K562 (cell line): ENCODE data around the gene HSD17B1. TPM values are rescaled to one million over a fixed set of nuclear protein-coding genes. Genes with fewer than 3 reads are reported as not detected.
A peak's percentile ranks its signal among the peaks of the same experiment; 100 is the strongest.

Source experiments
- ATAC-seq: fragments of 200-7000 bp; cut with Tn5 transposase; 3 replicates; pipeline ENCODE4 v1.9.1; 2020; ENCODE audit warnings: moderate library complexity
- BruUV-seq: library from RNA; stranded (reverse); fragments of 400-500 nt; replicated peaks from 2 replicates; lab custom pipeline; 2021; lab: Mats Ljungman, UMichigan
- CTCF ChIA-PET: fragments of 300-600 bp; formaldehyde crosslinking; extraction: SDS; loops from one replicate; lab custom pipeline; 2021; ENCODE audit warnings: low intra/inter-chr PET ratio; lab: Yijun Ruan, JAX
- POLR2A ChIA-PET: fragments of 300-600, 350-650 bp; sonication (Branson Sonifier 250); formaldehyde crosslinking; extraction: SDS; loops from one replicate; lab custom pipeline; 2021; ENCODE audit warnings: antibody characterized with exemption, inconsistent platforms; lab: Yijun Ruan, JAX
- DNase-seq, 4 experiments: peaks; one replicate each; pipeline versions ENCODE4 v3.0.0 to v3.0.0-alpha.2; 2011 to 2018; ENCODE audit warnings: low spot score in 3 of 4, mixed read lengths in 3 of 4; ENCODE audit errors: extremely low read depth in 1 of 4
- FAIRE-seq: peaks from 2 replicates; lab custom pipeline; 2011; peaks lifted over from hg19 to GRCh38; lab: Jason Lieb, UNC
- H2AFZ ChIP-seq: 2 replicates; pipeline ENCODE4 v1.6.0; 2011; ENCODE audit warnings: low read depth, low read length, control low read depth, inconsistent platforms
- H3K27ac ChIP-seq: fragments of 200-600 bp; 3 replicates; pipeline ENCODE4 v1.8.0; 2011; ENCODE audit warnings: low read depth, mild to moderate bottlenecking, control low read depth, inconsistent platforms, low read length, moderate library complexity, mixed read lengths; ENCODE audit errors: extremely low read depth
- H3K27me3 ChIP-seq, 2 experiments: fragments of 300-600 bp in 1 of 2; 2 replicates in 1 of 2; 3 replicates in 1 of 2; pipeline versions ENCODE4 v1.6.0 to v1.8.0; 2011; ENCODE audit warnings: inconsistent platforms in 2 of 2, low read length in 2 of 2, mild to moderate bottlenecking in 1 of 2, mixed read lengths in 1 of 2, moderate library complexity in 1 of 2; ENCODE audit not compliant: control insufficient read depth in 2 of 2, insufficient read depth in 2 of 2
- H3K36me3 ChIP-seq: fragments of 300-600 bp; 3 replicates; pipeline ENCODE4 v1.8.0; 2011; ENCODE audit warnings: mild to moderate bottlenecking, low read length, inconsistent platforms; ENCODE audit not compliant: control insufficient read depth, insufficient read depth
- H3K4me1 ChIP-seq, 2 experiments: fragments of 200-600 bp in 1 of 2; replicated peaks in 1 of 2; 2 replicates in 1 of 2; 3 replicates in 1 of 2; pipeline versions ENCODE4 v1.5.1 to v1.8.0; 2011; ENCODE audit warnings: inconsistent platforms in 2 of 2, low read length in 2 of 2, mild to moderate bottlenecking in 1 of 2, mixed read lengths in 1 of 2, moderate library complexity in 1 of 2; ENCODE audit not compliant: control insufficient read depth in 2 of 2, insufficient read depth in 2 of 2
- H3K4me2 ChIP-seq: 2 replicates; pipeline ENCODE4 v1.6.1; 2011; ENCODE audit warnings: low read length, control low read depth, inconsistent platforms, mixed read lengths; ENCODE audit not compliant: insufficient read depth
- H3K4me3 ChIP-seq: fragments of 200-600 bp; sonication (generic), shearing (Covaris generic); 2 replicates; pipeline ENCODE4 v1.5.1; 2016; ENCODE audit warnings: control low read depth, inconsistent platforms
- H3K79me2 ChIP-seq: fragments of 200-600 bp; 3 replicates; pipeline ENCODE4 v1.8.0; 2011; ENCODE audit warnings: low read length, inconsistent platforms; ENCODE audit not compliant: control insufficient read depth, insufficient read depth
- H3K9ac ChIP-seq, 2 experiments: 2 replicates each; pipeline versions ENCODE4 v1.6.0 to v1.6.1; 2011; ENCODE audit warnings: low read depth in 2 of 2, low read length in 2 of 2, control low read depth in 1 of 2, inconsistent platforms in 1 of 2, mild to moderate bottlenecking in 1 of 2, mixed read lengths in 1 of 2; ENCODE audit not compliant: insufficient read depth in 1 of 2
- H3K9me1 ChIP-seq: one replicate; pipeline ENCODE4 v1.6.0; 2011; ENCODE audit warnings: inconsistent platforms, mild to moderate bottlenecking, low read length, moderate library complexity; ENCODE audit not compliant: control insufficient read depth, insufficient read depth
- H3K9me3 ChIP-seq: replicated peaks from 2 replicates; pipeline ENCODE4 v1.5.1; 2011; ENCODE audit warnings: low read depth, low read length, inconsistent platforms; ENCODE audit not compliant: control insufficient read depth, insufficient read depth
- H4K20me1 ChIP-seq: replicated peaks from 2 replicates; pipeline ENCODE4 v1.6.1; 2011; ENCODE audit warnings: low read length, inconsistent platforms, mixed read lengths; ENCODE audit not compliant: control insufficient read depth, insufficient read depth
- CBFA2T3 ChIP-seq: fragments of 450-650 bp; IDR thresholded peaks from 2 replicates; pipeline ENCODE4 v1.6.1; 2017
- ESRRA ChIP-seq: fragments of 450-650 bp; IDR thresholded peaks from 2 replicates; pipeline ENCODE4 v1.6.1; 2014; ENCODE audit warnings: low read depth, mild to moderate bottlenecking, moderate library complexity, borderline replicate concordance
- SMAD1 ChIP-seq: fragments of 150-350 bp; IDR thresholded peaks from 2 replicates; pipeline ENCODE4 v1.6.1; 2014; ENCODE audit warnings: low read length, low read depth; ENCODE audit not compliant: partially characterized antibody
- TBP ChIP-seq: optimal IDR thresholded peaks from 2 replicates; pipeline ENCODE3; 2011; ENCODE audit warnings: low read depth, low read length, improper control_type of control experiment
- TCF3 ChIP-seq: sonication (generic); formaldehyde crosslinking; IDR thresholded peaks from 2 replicates; pipeline ENCODE4 v1.4.0; 2020; ENCODE audit warnings: mild to moderate bottlenecking, missing genetic modification reagents
- TEAD1 ChIP-seq, 2 experiments: fragments of 450-650 bp in 1 of 2; sonication (generic) in 1 of 2; formaldehyde crosslinking; IDR thresholded peaks; 2 replicates each; pipeline versions ENCODE4 v1.4.0 to v1.8.0; 2020 to 2022; ENCODE audit warnings: mild to moderate bottlenecking in 2 of 2, missing genetic modification reagents in 1 of 2
- ZBTB7A ChIP-seq: IDR thresholded peaks from 2 replicates; pipeline ENCODE4 v1.6.1; 2011; ENCODE audit warnings: low read depth, mild to moderate bottlenecking, low read length, moderate library complexity, borderline replicate concordance; ENCODE audit not compliant: control insufficient read depth
- ZNF785 ChIP-seq: fragments of 250-450 bp; sonication (Bioruptor Pico); IDR thresholded peaks from 2 replicates; pipeline ENCODE4 v1.4.0; 2020; ENCODE audit warnings: mild to moderate bottlenecking
- ZNF79 ChIP-seq: fragments of 250-450 bp; sonication (Bioruptor Pico); IDR thresholded peaks from 2 replicates; pipeline ENCODE4 v1.4.0; 2020; ENCODE audit warnings: low read depth, mild to moderate bottlenecking, moderate library complexity
- WGBS: fragments of 100-300 bp; shearing (Covaris generic); methylation state at CpG from one replicate; pipeline ENCODE4 v1.1.6; 2016; ENCODE audit warnings: low coverage, mixed read lengths; ENCODE audit not compliant: insufficient coverage; ENCODE audit errors: missing lambda C conversion rate; 5-methylcytosine and 5-hydroxymethylcytosine counted together
- in situ Hi-C: fragments of 300-500 bp; cut with MboI; formaldehyde crosslinking; loops from 4 replicates; pipeline ENCODE4 v1.15.0; 2018; ENCODE audit warnings: inconsistent platforms, mixed read lengths
- intact Hi-C: fragments of 100-400 bp; cut with micrococcal nuclease; formaldehyde crosslinking; loops from 2 replicates; pipeline ENCODE4 v1.14.2; 2022
- polyA plus RNA-seq, 8 experiments: library from polyadenylated mRNA; depleted of rRNA in 4 of 8; stranded (reverse) in 5 of 8; unstranded in 3 of 8; fragments of >200 nt; fragmentation: Nextera tagmentation in 2 of 8; fragmentation: Illumina TruSeq in 1 of 8; extraction: Ambion mirVana in 2 of 8; extraction: Trizol in 1 of 8; gene quantifications; 2 replicates each; pipeline versions ENCODE4 v1.2.1 to v1.2.3, GENCODE V29; 2011 to 2014; ENCODE audit warnings: inconsistent platforms in 1 of 8, missing spikeins in 1 of 8
- total RNA-seq, 7 experiments: library from RNA; depleted of rRNA in 6 of 7; stranded (reverse); fragments of >200 nt in 6 of 7; fragmentation: Illumina TruSeq in 2 of 7; extraction: Trizol in 2 of 7; gene quantifications; 2 replicates each; pipeline versions ENCODE4 v1.2.1 to v1.2.3, GENCODE V29; 2011 to 2021; ENCODE audit warnings: low replicate concordance in 1 of 7
- TF ChIP-seq, protein P1 (sequence below): sonication (generic); IDR thresholded peaks from 2 replicates; pipeline ENCODE4 v1.6.1; 2016
- TF ChIP-seq, protein P2 (sequence below): fragments of 250-450 bp; sonication (Bioruptor Pico); IDR thresholded peaks from 2 replicates; pipeline ENCODE4 v1.5.0; 2022; ENCODE audit warnings: mild to moderate bottlenecking
- TF ChIP-seq, protein P3 (sequence below): sonication (generic); formaldehyde crosslinking; IDR thresholded peaks from 2 replicates; pipeline ENCODE4 v1.9.0; 2022; ENCODE audit warnings: mild to moderate bottlenecking, missing genetic modification reagents
- TF ChIP-seq, protein P4 (sequence below): fragments of 450-650 bp; IDR thresholded peaks from 2 replicates; pipeline ENCODE4 v1.7.0; 2016; ENCODE audit warnings: borderline replicate concordance
- TF ChIP-seq, protein P5 (sequence below), 2 experiments: fragments of 450-650 bp; IDR thresholded peaks; 2 replicates each; pipeline ENCODE4 v1.6.1; 2016

Gene HSD17B1
- total and polyA plus RNA-seq, 9 of the 15 experiments (the other 6 are each of a cell fraction or from before 2014, with no cell fraction given): 0.55 to 21.1 (median 3.6) TPM

DNA sequence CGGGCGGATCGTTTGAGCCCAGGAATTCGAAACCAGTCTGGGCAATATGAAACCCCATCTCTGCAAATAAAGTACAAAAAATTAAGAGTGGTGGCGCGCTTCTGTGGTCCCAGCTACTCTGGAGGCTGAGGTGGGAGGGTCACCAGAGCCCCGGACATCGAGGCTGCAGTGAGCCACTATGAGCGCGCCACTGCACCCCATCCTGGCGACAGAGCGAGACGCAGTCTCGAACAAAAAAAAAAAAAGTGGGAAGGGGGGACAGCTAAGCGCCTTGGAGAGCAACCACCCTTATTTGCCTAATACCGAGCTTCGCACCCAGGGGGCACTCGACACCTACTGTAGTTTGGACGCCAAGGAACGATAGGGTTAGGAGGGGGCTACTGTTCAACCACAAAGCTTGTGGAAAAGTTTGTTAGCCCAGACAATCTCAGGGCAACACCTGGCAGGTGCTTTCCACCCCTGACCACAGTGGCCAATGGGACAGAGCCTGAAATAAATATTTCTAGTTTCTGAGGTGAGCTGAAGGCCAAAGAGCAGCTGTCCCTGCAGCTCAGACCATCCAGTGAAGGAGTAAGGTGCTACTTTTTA lies 25.7 kb downstream of the HSD17B1 start:
- peak overlapping the region; percentile 86 for H3K4me2 ChIP-seq
- no peaks in the 10 kb centered on the region for H3K9me3 ChIP-seq
- peak; percentile 83 for ATAC-seq
- in situ Hi-C loops: no loop called here
- peaks cover 51% of the 10 kb centered on the region for H3K79me2 ChIP-seq
- H3K9ac ChIP-seq: peak overlapping the region; percentile 96 to 100
- H3K4me3 ChIP-seq: peak overlapping the region; percentile 70
- ChIA-PET POLR2A (interaction anchor here (0.5 to 5.7 kb wide), 17 partner anchors 9 to 588 kb away, joined by 3 to 58 read pairs (median 4); partner anchors contain the start of genes MLX, NAGLU, RETREG3 and TUBG1), CTCF (interaction anchor here (0.6 to 1.2 kb wide), 5 partner anchors 31 to 403 kb away, joined by 3 to 6 read pairs (median 4); partner anchors contain the start of genes RETREG3 and TUBG1)
- FAIRE-seq: peak; percentile 97
- peaks cover 23 to 27% of the 10 kb centered on the region in 2 experiments for H3K4me1 ChIP-seq
- peak overlapping the region; percentile 87 for H2AFZ ChIP-seq
- H3K36me3 ChIP-seq: peaks cover 72% of the 10 kb centered on the region
- 0% methylated on average over 20 of the region's 20 CpGs for WGBS
- peak overlapping the region; percentile 94 for H3K27ac ChIP-seq
- peak; percentile 85 to 92 (median 88) for DNase-seq
- no peaks in the 10 kb centered on the region for H3K27me3 ChIP-seq
- H3K9me1 ChIP-seq: no peaks in the 10 kb centered on the region
- BruUV-seq: no TSS peak
- intact Hi-C loops: loop anchor here (1.0 to 5.0 kb wide), 4 partner anchors 98 to 351 kb away; partner anchors contain the start of genes BECN1, PLEKHH3 and RAMP2
- H4K20me1 ChIP-seq: no peaks in the 10 kb centered on the region
- TF ChIP-seq CBFA2T3: peak; percentile 26
- no peak for TF ChIP-seq ZNF79 (CRISPR knock-in tag)
- TF ChIP-seq, protein P1, sequence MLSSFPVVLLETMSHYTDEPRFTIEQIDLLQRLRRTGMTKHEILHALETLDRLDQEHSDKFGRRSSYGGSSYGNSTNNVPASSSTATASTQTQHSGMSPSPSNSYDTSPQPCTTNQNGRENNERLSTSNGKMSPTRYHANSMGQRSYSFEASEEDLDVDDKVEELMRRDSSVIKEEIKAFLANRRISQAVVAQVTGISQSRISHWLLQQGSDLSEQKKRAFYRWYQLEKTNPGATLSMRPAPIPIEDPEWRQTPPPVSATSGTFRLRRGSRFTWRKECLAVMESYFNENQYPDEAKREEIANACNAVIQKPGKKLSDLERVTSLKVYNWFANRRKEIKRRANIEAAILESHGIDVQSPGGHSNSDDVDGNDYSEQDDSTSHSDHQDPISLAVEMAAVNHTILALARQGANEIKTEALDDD: peak; percentile 29; the same call in 1 of the 2 replicates
- no peak for TF ChIP-seq TBP
- TF ChIP-seq, protein P2, sequence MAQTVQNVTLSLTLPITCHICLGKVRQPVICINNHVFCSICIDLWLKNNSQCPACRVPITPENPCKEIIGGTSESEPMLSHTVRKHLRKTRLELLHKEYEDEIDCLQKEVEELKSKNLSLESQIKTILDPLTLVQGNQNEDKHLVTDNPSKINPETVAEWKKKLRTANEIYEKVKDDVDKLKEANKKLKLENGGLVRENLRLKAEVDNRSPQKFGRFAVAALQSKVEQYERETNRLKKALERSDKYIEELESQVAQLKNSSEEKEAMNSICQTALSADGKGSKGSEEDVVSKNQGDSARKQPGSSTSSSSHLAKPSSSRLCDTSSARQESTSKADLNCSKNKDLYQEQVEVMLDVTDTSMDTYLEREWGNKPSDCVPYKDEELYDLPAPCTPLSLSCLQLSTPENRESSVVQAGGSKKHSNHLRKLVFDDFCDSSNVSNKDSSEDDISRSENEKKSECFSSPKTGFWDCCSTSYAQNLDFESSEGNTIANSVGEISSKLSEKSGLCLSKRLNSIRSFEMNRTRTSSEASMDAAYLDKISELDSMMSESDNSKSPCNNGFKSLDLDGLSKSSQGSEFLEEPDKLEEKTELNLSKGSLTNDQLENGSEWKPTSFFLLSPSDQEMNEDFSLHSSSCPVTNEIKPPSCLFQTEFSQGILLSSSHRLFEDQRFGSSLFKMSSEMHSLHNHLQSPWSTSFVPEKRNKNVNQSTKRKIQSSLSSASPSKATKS (CRISPR knock-in tag): no peak
- TF ChIP-seq, protein P3, sequence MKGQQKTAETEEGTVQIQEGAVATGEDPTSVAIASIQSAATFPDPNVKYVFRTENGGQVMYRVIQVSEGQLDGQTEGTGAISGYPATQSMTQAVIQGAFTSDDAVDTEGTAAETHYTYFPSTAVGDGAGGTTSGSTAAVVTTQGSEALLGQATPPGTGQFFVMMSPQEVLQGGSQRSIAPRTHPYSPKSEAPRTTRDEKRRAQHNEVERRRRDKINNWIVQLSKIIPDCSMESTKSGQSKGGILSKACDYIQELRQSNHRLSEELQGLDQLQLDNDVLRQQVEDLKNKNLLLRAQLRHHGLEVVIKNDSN (CRISPR knock-in tag): no peak
- TF ChIP-seq SMAD1: no peak
- TF ChIP-seq, protein P4, sequence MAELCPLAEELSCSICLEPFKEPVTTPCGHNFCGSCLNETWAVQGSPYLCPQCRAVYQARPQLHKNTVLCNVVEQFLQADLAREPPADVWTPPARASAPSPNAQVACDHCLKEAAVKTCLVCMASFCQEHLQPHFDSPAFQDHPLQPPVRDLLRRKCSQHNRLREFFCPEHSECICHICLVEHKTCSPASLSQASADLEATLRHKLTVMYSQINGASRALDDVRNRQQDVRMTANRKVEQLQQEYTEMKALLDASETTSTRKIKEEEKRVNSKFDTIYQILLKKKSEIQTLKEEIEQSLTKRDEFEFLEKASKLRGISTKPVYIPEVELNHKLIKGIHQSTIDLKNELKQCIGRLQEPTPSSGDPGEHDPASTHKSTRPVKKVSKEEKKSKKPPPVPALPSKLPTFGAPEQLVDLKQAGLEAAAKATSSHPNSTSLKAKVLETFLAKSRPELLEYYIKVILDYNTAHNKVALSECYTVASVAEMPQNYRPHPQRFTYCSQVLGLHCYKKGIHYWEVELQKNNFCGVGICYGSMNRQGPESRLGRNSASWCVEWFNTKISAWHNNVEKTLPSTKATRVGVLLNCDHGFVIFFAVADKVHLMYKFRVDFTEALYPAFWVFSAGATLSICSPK: peak; percentile 55
- TF ChIP-seq ZNF785 (CRISPR knock-in tag): no peak
- TF ChIP-seq, protein P5, sequence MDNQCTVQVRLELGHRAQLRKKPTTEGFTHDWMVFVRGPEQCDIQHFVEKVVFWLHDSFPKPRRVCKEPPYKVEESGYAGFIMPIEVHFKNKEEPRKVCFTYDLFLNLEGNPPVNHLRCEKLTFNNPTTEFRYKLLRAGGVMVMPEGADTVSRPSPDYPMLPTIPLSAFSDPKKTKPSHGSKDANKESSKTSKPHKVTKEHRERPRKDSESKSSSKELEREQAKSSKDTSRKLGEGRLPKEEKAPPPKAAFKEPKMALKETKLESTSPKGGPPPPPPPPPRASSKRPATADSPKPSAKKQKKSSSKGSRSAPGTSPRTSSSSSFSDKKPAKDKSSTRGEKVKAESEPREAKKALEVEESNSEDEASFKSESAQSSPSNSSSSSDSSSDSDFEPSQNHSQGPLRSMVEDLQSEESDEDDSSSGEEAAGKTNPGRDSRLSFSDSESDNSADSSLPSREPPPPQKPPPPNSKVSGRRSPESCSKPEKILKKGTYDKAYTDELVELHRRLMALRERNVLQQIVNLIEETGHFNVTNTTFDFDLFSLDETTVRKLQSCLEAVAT (IDR thresholded peaks at IDR 0.05): 0 out of 4 replicates have a peak, but pooled peaks of 1 of the 2 experiments have one; percentile 12
- no peak for TF ChIP-seq TEAD1 (CRISPR knock-in tag; IDR thresholded peaks at IDR 0.05)
- TF ChIP-seq ESRRA: peak; percentile 41; the same call in 1 of the 2 replicates
- TF ChIP-seq TCF3: peak; percentile 54
- TF ChIP-seq ZBTB7A: peak; percentile 27
